ENCODE results near the gene ADISSP. TPM values are rescaled to one million over a fixed set of nuclear protein-coding genes. Genes with fewer than 3 reads are reported as not detected.

ADISSP gene
- total RNA-seq, 2 donors from 2014 or later: 11.2 to 26.7 TPM

DNA sequence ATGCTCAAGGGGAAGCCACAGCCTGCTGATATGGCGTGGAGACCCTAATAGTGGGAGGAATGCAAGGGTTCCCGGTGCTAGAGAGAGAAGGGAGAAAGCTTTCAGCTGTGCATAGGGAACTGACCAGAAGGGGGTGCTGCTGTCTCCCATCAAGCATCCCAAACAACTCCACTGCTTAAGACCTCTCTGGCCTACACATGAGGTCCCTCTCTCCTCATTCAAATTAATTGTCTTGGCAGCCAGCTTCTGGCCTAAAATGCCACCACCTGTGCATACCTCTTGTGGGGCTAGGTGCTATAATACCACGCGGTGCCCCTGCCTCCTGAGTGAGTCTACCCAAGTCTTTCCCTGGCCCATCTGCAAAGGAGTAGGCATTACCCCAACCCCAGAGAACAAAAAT is 14.5 kb downstream of the ADISSP start:
- peak; percentile 60 for ATAC-seq
- Histone ChIP-seq H3K4me3 (no peak overlapping the region), H3K36me3 (replicated peaks in 1 of 2; ENCODE audit: insufficient read depth in 1 of 2, low read depth in 2 of 2) (no peaks in the 10 kb centered on the region), H3K4me1 (peaks cover 32% of the 10 kb centered on the region), H3K9me3 (no peaks in the 10 kb centered on the region), H3K27ac (no peak overlapping the region), H3K27me3 (peaks cover 0 to 13% of the 10 kb centered on the region in 2 donors)
- peak; percentile 58 to 74 (median 70) for DNase-seq
- TF ChIP-seq, protein P1, sequence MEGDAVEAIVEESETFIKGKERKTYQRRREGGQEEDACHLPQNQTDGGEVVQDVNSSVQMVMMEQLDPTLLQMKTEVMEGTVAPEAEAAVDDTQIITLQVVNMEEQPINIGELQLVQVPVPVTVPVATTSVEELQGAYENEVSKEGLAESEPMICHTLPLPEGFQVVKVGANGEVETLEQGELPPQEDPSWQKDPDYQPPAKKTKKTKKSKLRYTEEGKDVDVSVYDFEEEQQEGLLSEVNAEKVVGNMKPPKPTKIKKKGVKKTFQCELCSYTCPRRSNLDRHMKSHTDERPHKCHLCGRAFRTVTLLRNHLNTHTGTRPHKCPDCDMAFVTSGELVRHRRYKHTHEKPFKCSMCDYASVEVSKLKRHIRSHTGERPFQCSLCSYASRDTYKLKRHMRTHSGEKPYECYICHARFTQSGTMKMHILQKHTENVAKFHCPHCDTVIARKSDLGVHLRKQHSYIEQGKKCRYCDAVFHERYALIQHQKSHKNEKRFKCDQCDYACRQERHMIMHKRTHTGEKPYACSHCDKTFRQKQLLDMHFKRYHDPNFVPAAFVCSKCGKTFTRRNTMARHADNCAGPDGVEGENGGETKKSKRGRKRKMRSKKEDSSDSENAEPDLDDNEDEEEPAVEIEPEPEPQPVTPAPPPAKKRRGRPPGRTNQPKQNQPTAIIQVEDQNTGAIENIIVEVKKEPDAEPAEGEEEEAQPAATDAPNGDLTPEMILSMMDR (IDR thresholded peaks at IDR 0.05): peak; percentile 41 to 69 (median 56)
- no peak for TF ChIP-seq POLR2A (IDR thresholded peaks at IDR 0.05)
- 43 to 57% methylated on average over 4 of the region's 4 CpGs for WGBS, 2 donors
- intact Hi-C loops (cut with DNase I): no loop called here

DNA sequence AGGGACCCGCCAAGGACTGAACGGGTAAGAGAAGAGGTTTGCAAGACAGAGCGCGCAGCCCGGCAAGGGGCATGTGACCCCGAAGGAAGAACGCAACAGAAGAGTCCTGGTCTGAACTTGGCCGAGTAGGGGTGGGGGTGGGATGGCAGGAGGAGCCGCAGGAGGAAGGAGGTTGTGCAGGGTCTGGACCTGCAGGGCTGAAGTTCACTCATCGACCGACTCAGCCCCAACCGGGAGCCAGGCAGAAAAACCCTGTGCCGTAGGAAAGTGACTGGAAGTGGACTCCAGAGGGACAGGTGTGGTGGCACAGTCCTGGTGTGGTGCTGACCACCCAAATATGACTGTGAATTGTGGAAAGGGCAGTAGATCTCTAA is 15.2 kb downstream of the ADISSP start:
- Histone ChIP-seq H3K4me1 (peaks cover 32% of the 10 kb centered on the region), H3K4me3 (no peak overlapping the region), H3K36me3 (replicated peaks in 1 of 2; ENCODE audit: insufficient read depth in 1 of 2, low read depth in 2 of 2) (no peaks in the 10 kb centered on the region), H3K9me3 (no peaks in the 10 kb centered on the region), H3K27ac (no peak overlapping the region), H3K27me3 (peaks cover 0 to 13% of the 10 kb centered on the region in 2 donors)
- ATAC-seq (no peak), DNase-seq (no peak)
- TF ChIP-seq, protein P1 (IDR thresholded peaks at IDR 0.05): no peak
- no peak for TF ChIP-seq POLR2A (IDR thresholded peaks at IDR 0.05)
- WGBS, 2 donors: 18 to 29% methylated on average over 13 of the region's 13 CpGs
- intact Hi-C loops (cut with DNase I): no loop called here

DNA sequence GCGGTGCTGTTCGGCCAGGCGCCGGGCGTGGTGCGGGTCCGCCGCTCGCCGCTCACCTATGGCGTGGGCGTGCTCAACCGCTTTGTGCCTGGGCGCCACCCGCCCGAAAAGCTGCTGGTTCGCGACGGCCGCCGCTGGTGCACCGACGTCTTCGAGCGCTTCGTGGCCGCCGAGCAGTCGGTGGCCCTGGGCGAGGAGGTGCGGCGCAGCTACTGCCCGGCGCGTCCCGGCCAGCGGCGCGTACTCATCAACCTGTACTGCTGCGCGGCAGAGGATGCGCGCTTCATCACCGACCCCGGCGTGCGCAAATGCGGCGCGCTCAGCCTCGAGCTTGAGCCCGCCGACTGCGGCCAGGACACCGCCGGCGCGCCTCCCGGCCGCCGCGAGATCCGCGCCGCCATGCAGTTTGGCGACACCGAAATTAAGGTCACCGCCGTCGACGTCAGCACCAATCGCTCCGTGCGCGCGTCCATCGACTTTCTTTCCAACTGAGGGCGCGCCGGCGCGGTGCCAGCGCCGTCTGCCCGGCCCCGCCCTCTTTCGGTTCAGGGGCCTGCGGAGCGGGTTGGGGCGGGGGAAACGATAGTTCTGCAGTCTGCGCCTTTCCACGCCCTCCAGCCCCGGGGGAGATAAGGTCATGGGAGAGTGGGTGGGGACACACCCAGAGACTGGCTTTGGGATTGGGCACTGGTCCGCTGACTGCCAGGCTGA is 15.7 kb downstream of the ADISSP start:
- Histone ChIP-seq H3K4me3 (peak overlapping the region in 1 of 2 donors; percentile 16), H3K36me3 (replicated peaks in 1 of 2; ENCODE audit: insufficient read depth in 1 of 2, low read depth in 2 of 2) (no peaks in the 10 kb centered on the region), H3K4me1 (peaks cover 32% of the 10 kb centered on the region), H3K27me3 (peaks cover 0 to 13% of the 10 kb centered on the region in 2 donors), H3K27ac (no peak overlapping the region), H3K9me3 (no peaks in the 10 kb centered on the region)
- TF ChIP-seq, protein P1 (IDR thresholded peaks at IDR 0.05): no peak
- TF ChIP-seq POLR2A (IDR thresholded peaks at IDR 0.05): peak in 1 of 3 donors; percentile 11
- intact Hi-C loops (cut with DNase I): no loop called here
- WGBS, 2 donors: 4 to 21% methylated on average over 2 to 94 of the region's 95 CpGs
- ATAC-seq: peak; percentile 50
- peak; percentile 57 to 76 (median 63) for DNase-seq

GRCh38 chr20:3751305-3751674 is 16.3 kb downstream of the ADISSP start:
- ATAC-seq: no peak
- intact Hi-C loops (cut with DNase I): no loop called here
- TF ChIP-seq, protein P1 (IDR thresholded peaks at IDR 0.05): no peak
- TF ChIP-seq POLR2A (IDR thresholded peaks at IDR 0.05): no peak
- Histone ChIP-seq H3K4me3 (no peak overlapping the region), H3K27me3 (peaks cover 0 to 13% of the 10 kb centered on the region in 2 donors), H3K4me1 (peaks cover 32% of the 10 kb centered on the region), H3K9me3 (no peaks in the 10 kb centered on the region), H3K36me3 (replicated peaks in 1 of 2; ENCODE audit: insufficient read depth in 1 of 2, low read depth in 2 of 2) (no peaks in the 10 kb centered on the region), H3K27ac (no peak overlapping the region)
- DNase-seq: no peak
- WGBS, 2 donors: 46 to 66% methylated on average over 4 to 20 of the region's 31 CpGs

Measured in body of pancreas (tissue), 4 donors.